SJCRH30 (cell line): ENCODE data around the gene NAA20. TPM values are rescaled to one million over a fixed set of nuclear protein-coding genes. Genes with fewer than 3 reads are reported as not detected.

ENCODE experiments used
- DNase-seq, 2 experiments: peaks; one replicate each; pipeline ENCODE4 v3.0.0-alpha.2; 2015 to 2020
- H3K27ac ChIP-seq: fragments of 250-450 bp; sonication (Bioruptor Pico); 2 replicates; pipeline ENCODE4 v1.5.1; 2020; ENCODE audit warnings: mild to moderate bottlenecking, moderate library complexity
- H3K27me3 ChIP-seq: fragments of 250-450 bp; sonication (Bioruptor Pico); 2 replicates; pipeline ENCODE4 v1.5.1; 2020; ENCODE audit warnings: mild to moderate bottlenecking, moderate library complexity
- H3K36me3 ChIP-seq: fragments of 250-450 bp; sonication (Bioruptor Pico); 2 replicates; pipeline ENCODE4 v1.5.1; 2020; ENCODE audit warnings: mild to moderate bottlenecking, moderate library complexity
- H3K4me1 ChIP-seq: fragments of 250-450 bp; sonication (Bioruptor Pico); 2 replicates; pipeline ENCODE4 v1.5.1; 2020; ENCODE audit warnings: mild to moderate bottlenecking, moderate library complexity
- H3K4me3 ChIP-seq: fragments of 250-450 bp; sonication (Bioruptor Pico); 2 replicates; pipeline ENCODE4 v1.5.1; 2020; ENCODE audit warnings: mild to moderate bottlenecking, moderate library complexity
- H3K9me3 ChIP-seq: fragments of 250-450 bp; sonication (Bioruptor Pico); replicated peaks from 2 replicates; pipeline ENCODE4 v1.5.1; 2020; ENCODE audit warnings: mild to moderate bottlenecking, moderate library complexity
- total RNA-seq: library from RNA; depleted of rRNA; stranded (reverse); fragments of >200 nt; shearing (Covaris generic); gene quantifications from 2 replicates; pipeline ENCODE4 v1.2.3, GENCODE V29; 2014

The NAA20 gene
- total RNA-seq, 1 experiment from 2014 or later = 71.3 TPM

- H3K27ac ChIP-seq = no peak overlapping the region
These were observed 4.7 kb downstream of the NAA20 start for GRCh38 chr20:20021835-20022234.

DNA sequence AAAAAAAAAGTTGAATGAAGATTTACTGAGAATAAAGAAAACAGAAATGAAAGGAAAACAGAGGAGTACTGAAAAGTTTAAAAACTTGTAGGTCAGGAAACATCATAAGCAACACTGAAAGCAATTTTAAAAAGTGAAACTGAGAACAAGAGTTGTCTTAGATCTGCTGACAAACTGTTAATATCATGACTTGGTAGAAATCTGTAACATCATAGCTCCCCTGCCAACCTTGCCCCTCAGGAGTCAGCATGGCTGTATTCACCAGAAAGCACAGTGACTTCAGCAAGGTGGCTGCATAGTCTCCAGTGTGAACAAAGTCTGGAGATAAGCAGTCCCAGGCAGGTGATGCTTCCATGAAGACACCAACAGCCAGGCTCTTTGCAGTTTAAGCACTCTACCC is 5.3 kb downstream of the NAA20 start:
- Histone ChIP-seq H3K9me3 (no peaks in the 10 kb centered on the region), H3K4me1 (peaks cover 3% of the 10 kb centered on the region; the same call in 1 of the 2 replicates), H3K4me3 (no peak overlapping the region), H3K27ac (no peak overlapping the region), H3K27me3 (no peaks in the 10 kb centered on the region), H3K36me3 (peaks cover 37% of the 10 kb centered on the region)
- no peak for DNase-seq

More at GRCh38 chr20:20021835-20022234, 4.7 kb downstream of the NAA20 start:
- H3K36me3 ChIP-seq = peaks cover 30% of the 10 kb centered on the region
- H3K4me3 ChIP-seq = no peak overlapping the region
- no peaks in the 10 kb centered on the region for H3K27me3 ChIP-seq
- no peaks in the 10 kb centered on the region for H3K9me3 ChIP-seq
- no peak for DNase-seq
- H3K4me1 ChIP-seq = peaks cover 3% of the 10 kb centered on the region; the same call in 1 of the 2 replicates

- Histone ChIP-seq H3K4me1 (peaks cover under 1% of the 10 kb centered on the region; the same call in 1 of the 2 replicates), H3K27me3 (no peaks in the 10 kb centered on the region), H3K36me3 (peaks cover 45% of the 10 kb centered on the region), H3K4me3 (no peak overlapping the region), H3K9me3 (no peaks in the 10 kb centered on the region), H3K27ac (no peak overlapping the region)
- DNase-seq = no peak
These were observed 6.2 kb downstream of the NAA20 start for GRCh38 chr20:20023395-20023794.

GRCh38 chr20:20024942-20025341 is 7.8 kb downstream of the NAA20 start:
- DNase-seq = no peak
- no peak overlapping the region for H3K27ac ChIP-seq

GRCh38 chr20:20027284-20027683 is 10.1 kb downstream of the NAA20 start:
- Histone ChIP-seq H3K27me3 (no peaks in the 10 kb centered on the region), H3K9me3 (no peaks in the 10 kb centered on the region), H3K27ac (no peak overlapping the region), H3K4me3 (no peak overlapping the region), H3K4me1 (no peaks in the 10 kb centered on the region), H3K36me3 (peaks cover 61% of the 10 kb centered on the region)
- no peak for DNase-seq

More at GRCh38 chr20:20024942-20025341, 7.8 kb downstream of the NAA20 start:
- H3K27me3 ChIP-seq = no peaks in the 10 kb centered on the region
- no peaks in the 10 kb centered on the region for H3K4me1 ChIP-seq
- peaks cover 44% of the 10 kb centered on the region for H3K36me3 ChIP-seq
- no peak overlapping the region for H3K4me3 ChIP-seq
- H3K9me3 ChIP-seq = no peaks in the 10 kb centered on the region

DNA sequence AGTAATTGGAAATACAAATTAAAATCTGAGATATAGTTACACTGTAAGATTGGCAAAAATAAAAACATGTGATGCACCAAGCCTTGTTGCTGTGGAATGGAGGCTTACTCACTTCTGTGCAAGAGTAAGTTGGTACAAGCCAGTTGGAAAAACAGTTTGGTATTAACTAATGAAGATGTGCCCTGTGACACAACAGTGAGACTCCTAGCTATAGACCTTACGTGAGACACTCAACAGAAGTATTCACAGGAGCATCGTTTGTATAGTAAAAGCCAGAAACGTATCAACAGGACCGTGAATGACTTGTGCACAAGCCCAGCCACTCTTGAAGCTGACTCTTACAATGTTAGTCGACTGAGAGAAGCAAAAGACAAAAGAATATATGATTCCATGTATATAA is 14.6 kb downstream of the NAA20 start:
- H3K9me3 ChIP-seq = no peaks in the 10 kb centered on the region
- H3K36me3 ChIP-seq = peaks cover 87% of the 10 kb centered on the region
- H3K4me3 ChIP-seq = no peak overlapping the region
- H3K4me1 ChIP-seq = no peaks in the 10 kb centered on the region
- no peak overlapping the region for H3K27ac ChIP-seq
- no peak for DNase-seq
- H3K27me3 ChIP-seq = no peaks in the 10 kb centered on the region

- peaks cover 89% of the 10 kb centered on the region for H3K36me3 ChIP-seq
These were observed 17.3 kb downstream of the NAA20 start for GRCh38 chr20:20034486-20034885.

GRCh38 chr20:20036756-20037155 is 19.6 kb downstream of the NAA20 start:
- Histone ChIP-seq H3K27me3 (no peaks in the 10 kb centered on the region), H3K4me1 (no peaks in the 10 kb centered on the region), H3K36me3 (peaks cover 88% of the 10 kb centered on the region), H3K4me3 (no peak overlapping the region), H3K27ac (no peak overlapping the region), H3K9me3 (no peaks in the 10 kb centered on the region)
- DNase-seq = no peak

More at GRCh38 chr20:20034486-20034885, 17.3 kb downstream of the NAA20 start:
- Histone ChIP-seq H3K9me3 (no peaks in the 10 kb centered on the region), H3K27ac (no peak overlapping the region), H3K4me1 (no peaks in the 10 kb centered on the region), H3K27me3 (no peaks in the 10 kb centered on the region), H3K4me3 (no peak overlapping the region)
- DNase-seq = no peak

GRCh38 chr20:20037960-20038359 is 20.8 kb downstream of the NAA20 start:
- Histone ChIP-seq H3K4me3 (no peak overlapping the region), H3K36me3 (peaks cover 88% of the 10 kb centered on the region), H3K27ac (no peak overlapping the region), H3K4me1 (no peaks in the 10 kb centered on the region), H3K9me3 (no peaks in the 10 kb centered on the region), H3K27me3 (no peaks in the 10 kb centered on the region)
- DNase-seq = no peak

- DNase-seq = no peak
- H3K27ac ChIP-seq = no peak overlapping the region
- no peaks in the 10 kb centered on the region for H3K9me3 ChIP-seq
These were observed 21.4 kb downstream of the NAA20 start for GRCh38 chr20:20038586-20038985.

DNA sequence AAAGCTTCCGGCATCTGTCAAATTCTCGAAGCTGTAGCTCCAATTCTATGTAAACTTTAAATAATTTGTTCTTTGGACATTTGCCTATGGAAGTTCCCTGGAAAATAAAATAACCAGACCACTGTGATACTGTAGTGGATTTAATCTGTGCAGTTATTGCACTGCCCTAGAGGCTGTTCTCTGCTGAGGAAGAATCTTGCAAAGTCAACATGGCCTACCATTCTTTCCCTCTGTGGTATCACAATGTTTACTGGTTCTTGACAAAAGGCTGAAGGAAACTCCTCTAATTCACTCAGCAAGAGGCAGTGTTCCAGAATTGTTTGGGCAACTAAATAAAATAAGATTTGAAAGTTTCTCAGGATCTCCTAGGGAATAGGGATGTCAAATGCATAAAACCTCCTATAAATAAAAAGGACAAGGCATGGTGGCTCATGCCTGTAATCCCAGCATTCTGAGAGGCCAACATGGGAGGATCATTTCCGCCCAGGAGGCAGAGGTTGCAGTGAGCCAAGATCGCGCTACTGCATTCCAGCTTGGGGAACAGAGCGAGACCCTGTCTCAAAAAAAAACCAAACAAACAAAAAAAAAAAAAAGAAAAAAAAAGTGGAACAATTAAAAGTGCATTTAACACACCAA is 22.7 kb downstream of the NAA20 start:
- no peak overlapping the region for H3K27ac ChIP-seq
- DNase-seq = no peak
- H3K4me1 ChIP-seq = no peaks in the 10 kb centered on the region
- H3K36me3 ChIP-seq = peaks cover 90% of the 10 kb centered on the region
- no peaks in the 10 kb centered on the region for H3K9me3 ChIP-seq
- H3K4me3 ChIP-seq = no peak overlapping the region
- no peaks in the 10 kb centered on the region for H3K27me3 ChIP-seq

More at GRCh38 chr20:20038586-20038985, 21.4 kb downstream of the NAA20 start:
- Histone ChIP-seq H3K4me1 (no peaks in the 10 kb centered on the region), H3K36me3 (peaks cover 89% of the 10 kb centered on the region), H3K27me3 (no peaks in the 10 kb centered on the region), H3K4me3 (no peak overlapping the region)

GRCh38 chr20:20051767-20052073 is 34.6 kb downstream of the NAA20 start:
- Histone ChIP-seq H3K27me3 (no peaks in the 10 kb centered on the region), H3K9me3 (no peaks in the 10 kb centered on the region), H3K4me3 (peak overlapping the region; percentile 96), H3K36me3 (peaks cover 36% of the 10 kb centered on the region), H3K4me1 (peaks cover 12% of the 10 kb centered on the region), H3K27ac (peak overlapping the region; percentile 79)
- no peak for DNase-seq

GRCh38 chr20:20052074-20052970 is 35.2 kb downstream of the NAA20 start, which contains the start of the genes CFAP61 and CRNKL1:
Gene CFAP61 (plus strand): TSS chr20:20052532. CDS start chr20:20056654, 4,122 bp downstream.
Gene CRNKL1 (minus strand): TSS chr20:20052466. CDS start chr20:20052342, 124 bp downstream.
- no peaks in the 10 kb centered on the region for H3K27me3 ChIP-seq
- H3K36me3 ChIP-seq = peaks cover 32% of the 10 kb centered on the region
- peak within 1 kb of the TSS; percentile 96 for H3K4me3 ChIP-seq
- no peaks in the 10 kb centered on the region for H3K9me3 ChIP-seq
- H3K27ac ChIP-seq = peak within 1 kb of the TSS; percentile 79
- DNase-seq = peak; percentile 98
- H3K4me1 ChIP-seq = peaks cover 12% of the 10 kb centered on the region

DNA sequence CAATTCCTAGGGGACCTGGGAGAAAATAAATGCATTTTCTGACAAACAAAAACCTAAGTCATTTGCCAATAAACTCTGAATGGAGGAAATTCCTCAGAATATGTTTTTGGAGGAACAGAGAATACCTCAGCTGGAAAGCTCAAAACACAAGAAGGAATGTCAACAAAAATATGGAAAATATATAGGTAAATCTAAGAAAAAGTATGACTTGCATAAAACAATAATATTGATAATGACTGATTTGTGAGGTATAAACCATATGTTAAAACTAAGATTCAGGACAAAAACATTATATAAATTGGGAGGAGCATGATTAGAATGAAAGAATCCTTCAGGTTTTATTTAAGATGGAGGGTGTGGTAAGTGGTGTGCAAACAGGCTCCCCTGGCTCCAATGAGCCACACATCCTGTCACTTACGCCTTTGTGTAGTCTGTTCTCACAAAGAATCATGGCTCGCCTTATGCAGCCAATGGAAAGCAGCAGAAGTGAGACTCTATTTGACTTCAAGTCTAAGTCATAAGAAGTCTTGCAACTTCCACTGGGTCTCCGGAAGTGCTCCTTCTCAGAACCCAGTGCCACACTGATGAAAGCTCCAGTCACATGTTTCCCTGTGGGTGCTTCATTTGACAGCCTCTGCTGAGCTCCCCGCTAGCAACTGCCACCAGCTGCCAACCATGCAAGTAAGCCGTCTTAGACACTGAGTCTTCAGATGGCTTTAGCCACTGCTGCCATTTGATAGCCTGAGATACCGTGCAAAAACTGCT is 43.3 kb downstream of the NAA20 start:
- DNase-seq = peak in 1 of 2 experiments; percentile 30
- no peak overlapping the region for H3K27ac ChIP-seq

More for the DNA sequence above, 43.3 kb downstream of the NAA20 start:
- no peaks in the 10 kb centered on the region for H3K27me3 ChIP-seq
- H3K9me3 ChIP-seq = no peaks in the 10 kb centered on the region
- H3K4me3 ChIP-seq = no peak overlapping the region
- no peaks in the 10 kb centered on the region; the same call in 1 of the 2 replicates for H3K4me1 ChIP-seq
- no peaks in the 10 kb centered on the region for H3K36me3 ChIP-seq
